ENCODE measurements around the gene CADM3. TPM values are rescaled to one million over a fixed set of nuclear protein-coding genes. Genes with fewer than 3 reads are reported as not detected.

CADM3 gene
- total RNA-seq, 1 donor from 2014 or later, result 6.9 TPM

GRCh38 chr1:159181328-159182024 lies 10.1 kb downstream of the CADM3 start:
- Histone ChIP-seq H3K36me3 (no peaks in the 10 kb centered on the region), H3K9me3 (ENCODE audit: low read depth) (no peaks in the 10 kb centered on the region), H2AFZ (replicated peaks) (no peak overlapping the region), H4K20me1 (ENCODE audit: low read depth) (peaks cover 76% of the 10 kb centered on the region), H3K27ac (no peak overlapping the region), H3K4me2 (no peak overlapping the region), H3K4me1 (peaks cover 6% of the 10 kb centered on the region), H3F3A (ENCODE audit: low read depth) (peaks cover under 1% of the 10 kb centered on the region), H3K27me3 (no peaks in the 10 kb centered on the region), H3K4me3 (no peak overlapping the region), H3K79me2 (ENCODE audit: low read depth) (peaks cover 15% of the 10 kb centered on the region), H3K9ac (no peak overlapping the region)
- Mint-ChIP-seq H3K27ac (peak overlapping the region; percentile 58), H3K27me3 (ENCODE audit: insufficient read depth, low read depth) (no peaks in the 10 kb centered on the region), H3K4me1 (peaks cover 8% of the 10 kb centered on the region), H3K9me3 (no peaks in the 10 kb centered on the region), H3K36me3 (no peaks in the 10 kb centered on the region), H3K4me3 (no peak overlapping the region)
- DNase-seq (ENCODE audit: low spot score), result no peak
- TF ChIP-seq EZH2phosphoT487 (IDR thresholded peaks at IDR 0.05) (no peak), EZH2 (IDR thresholded peaks at IDR 0.05) (no peak), CTCF (IDR thresholded peaks at IDR 0.05) (no peak)

DNA sequence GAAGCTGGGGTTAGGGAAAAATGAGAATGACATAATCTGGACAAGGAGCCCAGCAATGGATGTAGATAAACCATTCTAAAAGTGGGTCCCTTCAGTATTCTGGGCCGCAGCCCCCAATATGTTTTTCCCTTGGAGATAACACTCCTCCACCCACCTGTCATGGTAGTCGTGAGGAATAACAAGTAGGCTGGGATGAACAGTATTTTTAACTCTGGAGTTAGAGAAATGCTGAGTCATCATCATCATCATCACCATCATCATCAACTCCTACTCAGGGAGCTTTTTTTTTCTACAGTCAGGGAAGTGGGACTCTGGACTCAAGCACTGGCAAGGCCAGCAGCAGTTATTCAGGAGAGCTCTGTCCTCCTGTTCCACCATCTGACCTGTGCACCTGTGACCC lies 12.8 kb downstream of the CADM3 start:
- peaks cover 26% of the 10 kb centered on the region for H3K4me1 Mint-ChIP-seq
- H3K9ac ChIP-seq, result no peak overlapping the region
- DNase-seq (ENCODE audit: low spot score), result no peak
- H3K27me3 Mint-ChIP-seq (ENCODE audit: insufficient read depth, low read depth), result peaks cover 2% of the 10 kb centered on the region
- no peak overlapping the region for H3K27ac Mint-ChIP-seq
- H3K79me2 ChIP-seq (ENCODE audit: low read depth), result peaks cover 20% of the 10 kb centered on the region
- no peaks in the 10 kb centered on the region for H3K36me3 Mint-ChIP-seq
- no peaks in the 10 kb centered on the region for H3K9me3 ChIP-seq (ENCODE audit: low read depth)
- H3K4me2 ChIP-seq, result no peak overlapping the region
- no peak overlapping the region for H2AFZ ChIP-seq (replicated peaks)
- no peak overlapping the region for H3K27ac ChIP-seq
- no peaks in the 10 kb centered on the region for H3K36me3 ChIP-seq
- H4K20me1 ChIP-seq (ENCODE audit: low read depth), result peaks cover 53% of the 10 kb centered on the region
- TF ChIP-seq EZH2phosphoT487 (IDR thresholded peaks at IDR 0.05) (no peak), CTCF (IDR thresholded peaks at IDR 0.05) (no peak), EZH2 (IDR thresholded peaks at IDR 0.05) (no peak)
- H3K4me1 ChIP-seq, result peaks cover 22% of the 10 kb centered on the region
- H3K9me3 Mint-ChIP-seq, result no peaks in the 10 kb centered on the region
- H3K4me3 ChIP-seq, result no peak overlapping the region
- no peaks in the 10 kb centered on the region for H3K27me3 ChIP-seq
- H3K4me3 Mint-ChIP-seq, result no peak overlapping the region
- peaks cover 27% of the 10 kb centered on the region for H3F3A ChIP-seq (ENCODE audit: low read depth)

- H3K27ac Mint-ChIP-seq, result no peak overlapping the region
- TF ChIP-seq EZH2 (IDR thresholded peaks at IDR 0.05), result no peak
- TF ChIP-seq EZH2phosphoT487 (IDR thresholded peaks at IDR 0.05), result no peak
- TF ChIP-seq CTCF (IDR thresholded peaks at IDR 0.05), result no peak
These were observed 13.7 kb downstream of the CADM3 start for GRCh38 chr1:159185121-159185520.

More at GRCh38 chr1:159185121-159185520, 13.7 kb downstream of the CADM3 start:
- DNase-seq (ENCODE audit: low spot score), result no peak
- H3K4me3 ChIP-seq, result no peak overlapping the region
- H3K4me1 ChIP-seq, result peaks cover 22% of the 10 kb centered on the region
- peaks cover 44% of the 10 kb centered on the region for H4K20me1 ChIP-seq (ENCODE audit: low read depth)
- Mint-ChIP-seq H3K4me1 (peaks cover 26% of the 10 kb centered on the region), H3K4me3 (no peak overlapping the region), H3K9me3 (no peaks in the 10 kb centered on the region), H3K27me3 (ENCODE audit: insufficient read depth, low read depth) (peaks cover 2% of the 10 kb centered on the region), H3K36me3 (no peaks in the 10 kb centered on the region)
- no peak overlapping the region for H3K9ac ChIP-seq
- H3K79me2 ChIP-seq (ENCODE audit: low read depth), result peaks cover 20% of the 10 kb centered on the region
- no peaks in the 10 kb centered on the region for H3K9me3 ChIP-seq (ENCODE audit: low read depth)
- H2AFZ ChIP-seq (replicated peaks), result no peak overlapping the region
- no peaks in the 10 kb centered on the region for H3K27me3 ChIP-seq
- peaks cover 27% of the 10 kb centered on the region for H3F3A ChIP-seq (ENCODE audit: low read depth)
- no peaks in the 10 kb centered on the region for H3K36me3 ChIP-seq
- no peak overlapping the region for H3K4me2 ChIP-seq
- H3K27ac ChIP-seq, result no peak overlapping the region

Data from neural progenitor cell (in vitro differentiated cells).